GM12892 (cell line): ENCODE results near the gene KIAA1671.

ENCODE experiments used
- DNase-seq: peaks from one replicate; pipeline ENCODE4 v3.0.0; 2011; ENCODE audit not compliant: insufficient read length
- FAIRE-seq: peaks from 2 replicates; lab custom pipeline; 2011; peaks lifted over from hg19 to GRCh38; lab: Jason Lieb, UNC
- POLR2A ChIP-seq: IDR thresholded peaks from 2 replicates; pipeline ENCODE4 v1.6.1; 2011; ENCODE audit warnings: low read depth, low read length, control low read depth
- POLR2AphosphoS5 ChIP-seq: IDR thresholded peaks from 2 replicates; pipeline ENCODE4 v1.6.1; 2011; ENCODE audit warnings: low read depth, low read length, control low read depth
- TAF1 ChIP-seq: IDR thresholded peaks from 2 replicates; pipeline ENCODE4 v1.6.1; 2011; ENCODE audit warnings: low read depth, mild to moderate bottlenecking, control low read depth, low read length, borderline replicate concordance

Gene KIAA1671

GRCh38 chr22:24985826-24986214 lies 33.3 kb downstream of the KIAA1671 start:
- FAIRE-seq: no peak
- TF ChIP-seq POLR2AphosphoS5 (no peak), POLR2A (no peak), TAF1 (no peak)
- no peak for DNase-seq

GRCh38 chr22:24986816-24987215 lies 34.3 kb downstream of the KIAA1671 start:
- DNase-seq (no peak), FAIRE-seq (no peak)
- TF ChIP-seq POLR2AphosphoS5 (no peak), POLR2A (no peak), TAF1 (no peak)

- TF ChIP-seq TAF1 (no peak), POLR2A (no peak), POLR2AphosphoS5 (no peak)
- no peak for DNase-seq
- no peak for FAIRE-seq
These were observed 36.6 kb downstream of the KIAA1671 start for GRCh38 chr22:24989135-24989534.

- DNase-seq (no peak), FAIRE-seq (no peak)
- TF ChIP-seq POLR2AphosphoS5 (no peak), TAF1 (no peak), POLR2A (no peak)
These were observed 37.0 kb downstream of the KIAA1671 start for GRCh38 chr22:24989541-24989951.

- TF ChIP-seq TAF1: no peak
- no peak for TF ChIP-seq POLR2A
- TF ChIP-seq POLR2AphosphoS5: no peak
- FAIRE-seq (no peak), DNase-seq (no peak)
These were observed 37.9 kb downstream of the KIAA1671 start for GRCh38 chr22:24990344-24990905.

- DNase-seq: no peak
- FAIRE-seq: no peak
- TF ChIP-seq POLR2AphosphoS5 (no peak), POLR2A (no peak), TAF1 (no peak)
These were observed 40.4 kb downstream of the KIAA1671 start for GRCh38 chr22:24992946-24993345.

- no peak for TF ChIP-seq POLR2A
- no peak for TF ChIP-seq TAF1
- no peak for TF ChIP-seq POLR2AphosphoS5
- DNase-seq: no peak
- FAIRE-seq: no peak
These were observed 41.7 kb downstream of the KIAA1671 start for GRCh38 chr22:24994070-24994763.

GRCh38 chr22:24995649-24996180 lies 43.2 kb downstream of the KIAA1671 start:
- no peak for FAIRE-seq
- no peak for DNase-seq
- TF ChIP-seq POLR2A (no peak), POLR2AphosphoS5 (no peak), TAF1 (no peak)

- no peak for TF ChIP-seq TAF1
- DNase-seq (no peak), FAIRE-seq (no peak)
These were observed 44.0 kb downstream of the KIAA1671 start for GRCh38 chr22:24996420-24996952.

GRCh38 chr22:24997023-24997422 lies 44.5 kb downstream of the KIAA1671 start:
- no peak for TF ChIP-seq TAF1
- no peak for TF ChIP-seq POLR2A
- TF ChIP-seq POLR2AphosphoS5: no peak
- DNase-seq: no peak
- no peak for FAIRE-seq

- DNase-seq (no peak), FAIRE-seq (no peak)
These were observed 48.2 kb downstream of the KIAA1671 start for GRCh38 chr22:25000686-25001085.

GRCh38 chr22:25002241-25002985 lies 49.9 kb downstream of the KIAA1671 start:
- DNase-seq (no peak), FAIRE-seq (no peak)
- TF ChIP-seq POLR2A (no peak), TAF1 (no peak), POLR2AphosphoS5 (no peak)

More at GRCh38 chr22:25000686-25001085, 48.2 kb downstream of the KIAA1671 start:
- no peak for TF ChIP-seq TAF1
- TF ChIP-seq POLR2A: no peak
- TF ChIP-seq POLR2AphosphoS5: no peak

GRCh38 chr22:25006354-25006753 lies 53.8 kb downstream of the KIAA1671 start:
- FAIRE-seq (no peak), DNase-seq (no peak)
- TF ChIP-seq POLR2A: no peak
- no peak for TF ChIP-seq TAF1
- TF ChIP-seq POLR2AphosphoS5: no peak
